IMR-90 (cell line): Measurements from ENCODE around the gene ZSCAN18.

ENCODE experiments used
- MAFK ChIP-seq: IDR thresholded peaks from 2 replicates; pipeline ENCODE4 v1.6.1; 2012; ENCODE audit warnings: low read depth, low read length, improper control_type of control experiment
- POLR2A ChIP-seq: IDR thresholded peaks from 2 replicates; pipeline ENCODE4 v1.6.1; 2012; ENCODE audit warnings: mild to moderate bottlenecking, low read depth, low read length
- RAD21 ChIP-seq: IDR thresholded peaks from 2 replicates; pipeline ENCODE4 v1.6.1; 2012; ENCODE audit warnings: low read length, improper control_type of control experiment
- TF ChIP-seq, protein P1 (sequence below): conservative IDR thresholded peaks from 2 replicates; pipeline ENCODE4 v1.5.1; 2012; ENCODE audit warnings: mild to moderate bottlenecking, low read depth, low read length, improper control_type of control experiment

DNA sequence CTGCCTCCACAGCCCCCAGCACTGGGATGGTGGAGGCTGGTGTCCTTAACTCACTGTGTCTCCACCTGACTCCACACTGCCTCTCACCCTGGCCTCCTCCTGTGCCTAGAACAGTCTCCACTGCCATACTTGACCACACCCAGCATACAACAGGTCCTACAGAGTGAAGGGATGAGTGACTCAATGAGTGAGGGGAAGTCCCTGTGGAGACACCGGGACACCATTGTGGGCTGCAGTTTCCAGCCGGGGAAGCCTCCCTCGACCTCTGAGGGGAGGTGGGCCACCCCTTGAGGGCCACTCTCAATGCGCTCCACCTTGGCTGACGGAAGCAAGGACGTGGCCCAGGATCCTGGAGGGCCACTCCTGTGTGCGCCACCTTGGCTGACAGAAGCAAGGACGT, 41.8 kb downstream of the ZSCAN18 start:
- TF ChIP-seq MAFK (no peak), RAD21 (no peak), POLR2A (no peak)
- TF ChIP-seq, protein P1, sequence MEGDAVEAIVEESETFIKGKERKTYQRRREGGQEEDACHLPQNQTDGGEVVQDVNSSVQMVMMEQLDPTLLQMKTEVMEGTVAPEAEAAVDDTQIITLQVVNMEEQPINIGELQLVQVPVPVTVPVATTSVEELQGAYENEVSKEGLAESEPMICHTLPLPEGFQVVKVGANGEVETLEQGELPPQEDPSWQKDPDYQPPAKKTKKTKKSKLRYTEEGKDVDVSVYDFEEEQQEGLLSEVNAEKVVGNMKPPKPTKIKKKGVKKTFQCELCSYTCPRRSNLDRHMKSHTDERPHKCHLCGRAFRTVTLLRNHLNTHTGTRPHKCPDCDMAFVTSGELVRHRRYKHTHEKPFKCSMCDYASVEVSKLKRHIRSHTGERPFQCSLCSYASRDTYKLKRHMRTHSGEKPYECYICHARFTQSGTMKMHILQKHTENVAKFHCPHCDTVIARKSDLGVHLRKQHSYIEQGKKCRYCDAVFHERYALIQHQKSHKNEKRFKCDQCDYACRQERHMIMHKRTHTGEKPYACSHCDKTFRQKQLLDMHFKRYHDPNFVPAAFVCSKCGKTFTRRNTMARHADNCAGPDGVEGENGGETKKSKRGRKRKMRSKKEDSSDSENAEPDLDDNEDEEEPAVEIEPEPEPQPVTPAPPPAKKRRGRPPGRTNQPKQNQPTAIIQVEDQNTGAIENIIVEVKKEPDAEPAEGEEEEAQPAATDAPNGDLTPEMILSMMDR, result no peak
